ENCODE results near the gene LRRC34. TPM values are rescaled to one million over a fixed set of nuclear protein-coding genes. Genes with fewer than 3 reads are reported as not detected.

The LRRC34 gene, protein sequence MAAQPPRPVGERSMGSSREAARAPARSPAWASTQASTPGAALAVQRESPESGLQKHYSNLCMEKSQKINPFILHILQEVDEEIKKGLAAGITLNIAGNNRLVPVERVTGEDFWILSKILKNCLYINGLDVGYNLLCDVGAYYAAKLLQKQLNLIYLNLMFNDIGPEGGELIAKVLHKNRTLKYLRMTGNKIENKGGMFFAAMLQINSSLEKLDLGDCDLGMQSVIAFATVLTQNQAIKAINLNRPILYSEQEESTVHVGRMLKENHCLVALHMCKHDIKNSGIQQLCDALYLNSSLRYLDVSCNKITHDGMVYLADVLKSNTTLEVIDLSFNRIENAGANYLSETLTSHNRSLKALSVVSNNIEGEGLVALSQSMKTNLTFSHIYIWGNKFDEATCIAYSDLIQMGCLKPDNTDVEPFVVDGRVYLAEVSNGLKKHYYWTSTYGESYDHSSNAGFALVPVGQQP
- total RNA-seq (1 to 10 TPM; 1.0 to 5.9 TPM), polyA plus RNA-seq (1 to 10 TPM; 3.9 to 5.3 TPM)
- long read RNA-seq, donor 1, partial matches to known transcripts = 0 of 1 reads
- long read RNA-seq, donor 1, other reads (novel, unspliced or antisense) = 0 of 1 reads
- long read RNA-seq, donor 2 = 0 reads

DNA sequence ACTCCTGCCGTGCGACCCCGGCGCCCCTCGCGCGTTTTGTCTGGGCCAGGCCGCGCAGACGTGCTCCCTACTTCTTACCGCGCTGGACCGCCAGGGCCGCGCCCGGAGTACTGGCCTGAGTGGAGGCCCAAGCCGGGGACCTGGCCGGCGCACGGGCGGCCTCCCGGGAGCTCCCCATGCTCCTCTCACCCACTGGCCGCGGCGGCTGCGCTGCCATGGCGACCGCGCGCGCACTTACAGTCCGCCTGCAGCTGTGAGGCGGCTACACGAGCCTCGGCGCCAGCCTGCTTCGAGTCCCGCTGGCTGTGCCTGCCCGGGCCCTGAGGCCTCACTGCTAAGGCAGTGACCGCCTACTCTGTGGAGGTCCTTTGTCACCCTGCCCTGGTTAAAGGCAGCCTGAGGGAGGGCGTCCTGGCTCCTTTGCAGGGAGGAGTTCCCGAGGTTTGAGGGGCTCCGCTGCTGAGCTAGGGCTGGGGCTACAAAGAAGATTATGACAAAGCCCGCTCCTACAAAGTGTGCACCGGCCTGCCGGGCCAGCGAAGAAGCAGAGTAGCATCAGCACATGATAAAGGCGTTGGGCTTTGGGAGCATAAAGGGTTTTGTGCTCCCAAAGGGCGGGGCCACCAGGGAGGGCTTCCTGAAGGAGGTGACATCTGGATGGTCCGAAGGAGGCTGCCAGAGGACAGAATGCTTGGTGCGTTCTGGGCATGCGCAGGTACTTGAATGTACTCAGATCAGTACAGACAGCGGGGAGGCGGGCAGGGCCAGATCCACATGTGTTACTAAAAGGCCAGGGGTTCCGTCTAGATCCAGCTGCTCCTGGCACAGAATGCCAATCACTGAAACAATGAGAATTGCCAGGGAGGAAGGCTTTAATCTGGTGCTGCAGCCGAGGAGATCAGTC is at the start of gene LRRC34, which contains the start of gene LRRIQ4:
Gene LRRC34 (minus strand): TSS at position 573 of the 904 bp plus-strand sequence. CDS start 356 bp downstream, at position 217.
Gene LRRIQ4 (plus strand): TSS at position 539 of the 904 bp plus-strand sequence. CDS start 9,052 bp downstream, outside the sequence.
- 4 to 10% methylated on average over 42 to 56 of the region's 56 CpGs for WGBS, 2 donors
- intact Hi-C loops (cut with DNase I) = no loop called here
- no peaks in the 10 kb centered on the region for H3K36me3 ChIP-seq (ENCODE audit: control insufficient read depth in 1 of 2, insufficient read depth in 2 of 2, low read length in 1 of 2)
- H3K4me1 ChIP-seq (ENCODE audit: control insufficient read depth in 1 of 2, insufficient read depth in 2 of 2, low read length in 2 of 2) = no peaks in the 10 kb centered on the region
- no peaks in the 10 kb centered on the region for H3K9me3 ChIP-seq (ENCODE audit: control insufficient read depth, low read length)
- ATAC-seq (ENCODE audit: low FRiP score) (peak; percentile 92), DNase-seq (peak; percentile 87 to 90)
- H3K27me3 ChIP-seq (ENCODE audit: control insufficient read depth in 1 of 2, insufficient read depth in 2 of 2, low read length in 1 of 2) = no peaks in the 10 kb centered on the region
- H3K27ac ChIP-seq (ENCODE audit: low read depth in 1 of 2, low read length in 2 of 2) = peak within 1 kb of the TSS; percentile 24 to 79
- peak within 1 kb of the TSS; percentile 60 to 81 for H3K4me3 ChIP-seq (ENCODE audit: low read length in 2 of 2)

DNA sequence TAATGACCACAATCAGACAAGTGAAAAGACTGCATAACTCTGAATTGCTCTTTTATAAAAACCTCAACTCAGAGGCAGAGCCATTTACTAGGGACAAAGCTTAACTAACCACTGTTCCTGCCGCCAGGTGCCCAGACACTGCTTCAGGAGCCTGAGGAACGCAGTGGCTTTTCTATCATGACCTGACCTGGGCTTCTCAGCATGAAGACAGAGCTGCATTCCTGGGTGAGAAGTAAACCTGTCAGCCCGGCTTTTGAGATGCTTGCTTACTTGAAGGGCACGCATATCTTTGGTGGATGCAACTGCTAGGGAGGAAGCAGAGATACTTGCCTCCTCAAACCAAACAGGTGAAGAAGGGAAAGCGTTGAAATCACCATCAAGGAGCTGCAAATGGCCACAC is 49.2 kb upstream of the LRRC34 start:
- Histone ChIP-seq H3K27me3 (ENCODE audit: control insufficient read depth in 1 of 2, insufficient read depth in 2 of 2, low read length in 1 of 2) (peaks cover 0 to 2% of the 10 kb centered on the region in 2 donors), H3K4me1 (ENCODE audit: control insufficient read depth in 1 of 2, insufficient read depth in 2 of 2, low read length in 2 of 2) (no peaks in the 10 kb centered on the region), H3K4me3 (ENCODE audit: low read length in 2 of 2) (no peak overlapping the region), H3K9me3 (ENCODE audit: control insufficient read depth, low read length) (no peaks in the 10 kb centered on the region), H3K36me3 (ENCODE audit: control insufficient read depth in 1 of 2, insufficient read depth in 2 of 2, low read length in 1 of 2) (no peaks in the 10 kb centered on the region), H3K27ac (ENCODE audit: low read depth in 1 of 2, low read length in 2 of 2) (no peak overlapping the region)
- DNase-seq = no peak
- WGBS, 2 donors = 89 to 91% methylated on average over 5 of the region's 5 CpGs
- ATAC-seq (ENCODE audit: low FRiP score) = no peak
- intact Hi-C loops (cut with DNase I) = loop anchor here (5.0 to 10.0 kb wide), 2 partner anchors 103 to 105 kb away; partner anchors contain the start of gene SEC62 (in 2 of the 2)

DNA sequence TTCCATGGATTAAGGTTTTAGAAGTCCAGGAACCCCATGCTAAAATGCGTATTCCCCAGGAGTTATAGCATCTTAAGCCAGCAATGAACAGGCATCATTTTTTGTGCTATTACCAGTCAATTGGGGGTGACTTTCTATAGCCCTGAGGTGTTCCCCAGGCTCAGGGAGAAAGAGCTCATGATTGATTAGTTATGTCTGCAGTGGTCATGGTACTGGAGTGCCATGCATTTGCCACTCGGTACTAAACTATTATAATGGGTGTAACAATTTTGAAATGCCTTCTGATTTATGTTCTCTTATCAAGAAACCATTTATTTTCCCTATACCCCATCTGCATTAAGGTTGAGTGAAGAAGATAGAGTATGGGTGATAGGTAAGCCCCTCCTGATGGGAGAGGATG is 45.1 kb upstream of the LRRC34 start:
- H3K27me3 ChIP-seq (ENCODE audit: control insufficient read depth in 1 of 2, insufficient read depth in 2 of 2, low read length in 1 of 2) = peaks cover 0 to 2% of the 10 kb centered on the region in 2 donors
- no peak for ATAC-seq (ENCODE audit: low FRiP score)
- no peaks in the 10 kb centered on the region for H3K9me3 ChIP-seq (ENCODE audit: control insufficient read depth, low read length)
- WGBS, 2 donors = 62 to 76% methylated on average over 2 of the region's 2 CpGs
- intact Hi-C loops (cut with DNase I) = no loop called here
- DNase-seq = no peak
- H3K27ac ChIP-seq (ENCODE audit: low read depth in 1 of 2, low read length in 2 of 2) = no peak overlapping the region
- no peak overlapping the region for H3K4me3 ChIP-seq (ENCODE audit: low read length in 2 of 2)
- no peaks in the 10 kb centered on the region for H3K4me1 ChIP-seq (ENCODE audit: control insufficient read depth in 1 of 2, insufficient read depth in 2 of 2, low read length in 2 of 2)
- no peaks in the 10 kb centered on the region for H3K36me3 ChIP-seq (ENCODE audit: control insufficient read depth in 1 of 2, insufficient read depth in 2 of 2, low read length in 1 of 2)

DNA sequence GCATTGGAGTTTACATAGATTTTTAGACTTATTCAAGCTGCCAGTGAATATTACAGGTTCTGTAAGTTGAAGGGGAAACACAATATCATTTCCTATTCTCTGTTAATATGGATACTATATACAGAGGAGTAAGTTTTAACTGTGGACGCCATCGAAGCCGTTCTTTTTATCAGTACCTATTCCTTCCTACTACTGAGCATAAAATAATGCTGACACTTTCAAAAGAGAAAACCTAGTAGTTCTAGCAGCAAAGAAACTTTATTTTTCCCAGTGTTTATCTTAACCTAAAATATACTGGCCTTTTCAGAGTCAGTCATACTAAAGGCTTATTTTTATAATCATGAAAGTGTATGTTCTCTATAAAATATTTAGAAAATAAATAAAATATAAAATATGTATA is 42.8 kb upstream of the LRRC34 start:
- Histone ChIP-seq H3K36me3 (ENCODE audit: control insufficient read depth in 1 of 2, insufficient read depth in 2 of 2, low read length in 1 of 2) (no peaks in the 10 kb centered on the region), H3K4me3 (ENCODE audit: low read length in 2 of 2) (no peak overlapping the region), H3K27ac (ENCODE audit: low read depth in 1 of 2, low read length in 2 of 2) (no peak overlapping the region), H3K4me1 (ENCODE audit: control insufficient read depth in 1 of 2, insufficient read depth in 2 of 2, low read length in 2 of 2) (no peaks in the 10 kb centered on the region), H3K27me3 (ENCODE audit: control insufficient read depth in 1 of 2, insufficient read depth in 2 of 2, low read length in 1 of 2) (peaks cover 0 to 2% of the 10 kb centered on the region in 2 donors), H3K9me3 (ENCODE audit: control insufficient read depth, low read length) (no peaks in the 10 kb centered on the region)
- intact Hi-C loops (cut with DNase I) = no loop called here
- ATAC-seq (ENCODE audit: low FRiP score) (no peak), DNase-seq (no peak)
- 85 to 90% methylated on average over 3 of the region's 3 CpGs for WGBS, 2 donors

DNA sequence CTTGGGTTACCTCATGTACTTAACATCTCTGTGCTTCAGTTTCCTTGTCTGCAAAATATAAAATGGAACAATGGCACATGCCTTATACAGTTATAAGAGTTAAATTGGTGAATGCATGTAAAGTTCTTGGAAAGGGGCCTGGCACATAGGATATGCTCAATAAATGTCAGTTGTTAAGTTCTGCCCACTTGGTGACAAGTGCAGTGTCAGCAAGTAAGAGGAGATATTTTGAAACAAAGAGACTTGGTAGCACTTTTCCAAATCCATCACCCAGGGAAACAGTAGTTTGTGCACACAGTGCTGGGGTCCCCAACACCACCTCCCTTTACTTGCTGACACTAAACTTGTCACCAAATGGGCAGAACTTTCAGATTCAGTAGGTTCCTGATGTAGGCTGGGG is 37.9 kb upstream of the LRRC34 start:
- ATAC-seq (ENCODE audit: low FRiP score) (no peak), DNase-seq (no peak)
- H3K36me3 ChIP-seq (ENCODE audit: control insufficient read depth in 1 of 2, insufficient read depth in 2 of 2, low read length in 1 of 2) = no peaks in the 10 kb centered on the region
- H3K27ac ChIP-seq (ENCODE audit: low read depth in 1 of 2, low read length in 2 of 2) = no peak overlapping the region
- intact Hi-C loops (cut with DNase I) = no loop called here
- no peaks in the 10 kb centered on the region for H3K4me1 ChIP-seq (ENCODE audit: control insufficient read depth in 1 of 2, insufficient read depth in 2 of 2, low read length in 2 of 2)
- H3K9me3 ChIP-seq (ENCODE audit: control insufficient read depth, low read length) = no peaks in the 10 kb centered on the region
- H3K4me3 ChIP-seq (ENCODE audit: low read length in 2 of 2) = no peak overlapping the region
- H3K27me3 ChIP-seq (ENCODE audit: control insufficient read depth in 1 of 2, insufficient read depth in 2 of 2, low read length in 1 of 2) = no peaks in the 10 kb centered on the region

DNA sequence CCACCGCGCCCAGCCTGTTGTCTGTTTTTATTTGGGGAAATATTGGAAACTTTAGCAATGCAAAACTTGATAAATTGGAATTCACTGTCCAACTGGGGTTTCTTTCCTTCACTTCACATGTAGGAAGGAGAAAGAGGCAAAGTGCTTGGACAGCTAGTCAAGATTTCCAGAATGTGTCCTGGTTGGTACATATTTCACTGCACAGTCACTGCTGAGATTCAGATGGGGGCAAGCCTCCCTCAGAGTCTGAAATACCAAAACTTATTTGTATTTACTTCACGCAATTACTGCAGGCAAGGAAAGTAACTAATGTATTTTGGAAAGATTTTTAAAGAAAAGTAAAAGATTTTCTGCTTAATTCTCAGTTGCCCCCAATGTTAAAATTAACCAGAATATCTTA is 36.0 kb upstream of the LRRC34 start:
- WGBS, 2 donors = 96 to 99% methylated on average over 3 of the region's 3 CpGs
- ATAC-seq (ENCODE audit: low FRiP score) (no peak), DNase-seq (no peak)
- no peaks in the 10 kb centered on the region for H3K9me3 ChIP-seq (ENCODE audit: control insufficient read depth, low read length)
- H3K36me3 ChIP-seq (ENCODE audit: control insufficient read depth in 1 of 2, insufficient read depth in 2 of 2, low read length in 1 of 2) = no peaks in the 10 kb centered on the region
- intact Hi-C loops (cut with DNase I) = no loop called here
- H3K27me3 ChIP-seq (ENCODE audit: control insufficient read depth in 1 of 2, insufficient read depth in 2 of 2, low read length in 1 of 2) = no peaks in the 10 kb centered on the region
- H3K27ac ChIP-seq (ENCODE audit: low read depth in 1 of 2, low read length in 2 of 2) = no peak overlapping the region
- no peaks in the 10 kb centered on the region for H3K4me1 ChIP-seq (ENCODE audit: control insufficient read depth in 1 of 2, insufficient read depth in 2 of 2, low read length in 2 of 2)
- no peak overlapping the region for H3K4me3 ChIP-seq (ENCODE audit: low read length in 2 of 2)

DNA sequence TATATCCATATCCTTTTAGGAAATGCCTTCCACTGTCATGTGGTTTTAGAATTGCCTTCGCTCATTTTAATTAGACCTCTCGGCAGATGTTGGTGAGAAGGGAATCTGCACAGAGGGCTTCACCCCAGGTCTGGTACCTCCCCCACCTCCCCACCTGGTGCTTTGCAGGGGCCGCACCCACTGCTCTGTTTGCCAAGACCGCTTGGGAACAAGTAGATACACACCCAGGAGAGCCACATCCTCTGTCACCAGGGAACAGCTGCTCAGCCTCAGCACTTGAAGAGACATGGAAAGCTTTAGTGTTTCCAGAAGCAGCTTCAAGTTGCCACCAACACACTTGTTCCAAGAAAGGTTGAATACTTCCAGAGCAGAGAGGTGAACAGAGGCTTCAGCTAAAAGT is 35.2 kb upstream of the LRRC34 start:
- DNase-seq = no peak
- Histone ChIP-seq H3K9me3 (ENCODE audit: control insufficient read depth, low read length) (peaks cover 4% of the 10 kb centered on the region), H3K4me1 (ENCODE audit: control insufficient read depth in 1 of 2, insufficient read depth in 2 of 2, low read length in 2 of 2) (no peaks in the 10 kb centered on the region), H3K36me3 (ENCODE audit: control insufficient read depth in 1 of 2, insufficient read depth in 2 of 2, low read length in 1 of 2) (no peaks in the 10 kb centered on the region), H3K27ac (ENCODE audit: low read depth in 1 of 2, low read length in 2 of 2) (no peak overlapping the region), H3K27me3 (ENCODE audit: control insufficient read depth in 1 of 2, insufficient read depth in 2 of 2, low read length in 1 of 2) (no peaks in the 10 kb centered on the region), H3K4me3 (ENCODE audit: low read length in 2 of 2) (no peak overlapping the region)
- intact Hi-C loops (cut with DNase I) = no loop called here
- WGBS, 2 donors = 73 to 81% methylated on average over 4 of the region's 4 CpGs
- no peak for ATAC-seq (ENCODE audit: low FRiP score)

DNA sequence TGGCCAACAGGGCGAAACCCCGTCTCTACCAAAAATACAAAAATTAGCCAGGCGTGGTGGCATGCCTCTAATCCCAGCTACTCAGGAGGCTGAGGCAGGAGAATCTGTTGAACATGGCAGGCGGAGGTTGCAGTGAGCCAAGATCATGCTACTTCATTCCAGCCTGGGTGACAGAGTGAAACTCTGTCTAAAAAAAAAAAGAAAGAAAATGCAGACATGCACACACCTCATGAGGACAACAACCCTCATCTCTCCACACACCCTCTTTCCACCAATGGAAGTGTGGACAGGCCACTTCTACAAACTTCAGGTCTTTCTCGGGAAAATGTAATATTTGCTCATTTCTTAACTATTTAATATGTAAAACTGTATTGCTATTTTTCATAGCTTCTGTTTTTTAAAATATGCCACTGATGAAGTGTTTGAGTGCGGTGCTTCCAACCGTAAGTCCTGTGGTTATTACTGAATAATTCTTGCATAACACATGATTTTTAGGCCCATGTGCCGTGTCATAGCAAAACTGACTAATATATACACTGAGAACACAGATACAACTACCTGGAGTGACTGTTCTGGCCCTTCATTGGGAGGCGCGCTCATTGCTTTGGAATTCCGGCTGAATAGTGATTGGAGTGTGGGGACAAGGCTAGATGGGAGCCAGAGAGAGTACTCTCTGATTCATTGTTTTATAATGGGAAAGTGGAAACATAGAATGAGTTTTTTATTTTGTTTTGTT is 33.9 kb upstream of the LRRC34 start:
- ATAC-seq (ENCODE audit: low FRiP score) = no peak
- H3K36me3 ChIP-seq (ENCODE audit: control insufficient read depth in 1 of 2, insufficient read depth in 2 of 2, low read length in 1 of 2) = no peaks in the 10 kb centered on the region
- H3K27ac ChIP-seq (ENCODE audit: low read depth in 1 of 2, low read length in 2 of 2) = no peak overlapping the region
- H3K4me1 ChIP-seq (ENCODE audit: control insufficient read depth in 1 of 2, insufficient read depth in 2 of 2, low read length in 2 of 2) = no peaks in the 10 kb centered on the region
- DNase-seq = no peak
- no peak overlapping the region for H3K4me3 ChIP-seq (ENCODE audit: low read length in 2 of 2)
- peaks cover 4% of the 10 kb centered on the region for H3K9me3 ChIP-seq (ENCODE audit: control insufficient read depth, low read length)
- 92 to 93% methylated on average over 11 of the region's 11 CpGs for WGBS, 2 donors
- intact Hi-C loops (cut with DNase I) = no loop called here
- H3K27me3 ChIP-seq (ENCODE audit: control insufficient read depth in 1 of 2, insufficient read depth in 2 of 2, low read length in 1 of 2) = no peaks in the 10 kb centered on the region
